ENCODE results near the gene XRCC6. TPM values are rescaled to one million over a fixed set of nuclear protein-coding genes. Genes with fewer than 3 reads are reported as not detected.

XRCC6 gene
- total and polyA plus RNA-seq, 2 donors (not counting 1 experiment from before 2014, with no cell fraction given), result 183 to 268 TPM

- peaks cover 19% of the 10 kb centered on the region for H3K36me3 ChIP-seq (ENCODE audit: control insufficient read depth, insufficient read depth, low read length)
Observed at GRCh38 chr22:41650821-41651220, 29.7 kb downstream of the XRCC6 start.

GRCh38 chr22:41654322-41654721 lies 33.2 kb downstream of the XRCC6 start:
- no peak for DNase-seq (ENCODE audit: low read depth in 2 of 2)
- Histone ChIP-seq H3K4me1 (ENCODE audit: control insufficient read depth, extremely low read depth, insufficient read depth, low read length) (no peaks in the 10 kb centered on the region), H3K79me2 (ENCODE audit: control insufficient read depth, insufficient read depth, low read length) (peaks cover under 1% of the 10 kb centered on the region), H3K4me3 (replicated peaks in 1 of 4; ENCODE audit: control extremely low read depth in 1 of 4, insufficient read depth in 1 of 4, low read depth in 3 of 4, low read length in 4 of 4) (no peak overlapping the region), H3K36me3 (ENCODE audit: control insufficient read depth, insufficient read depth, low read length) (peaks cover 24% of the 10 kb centered on the region), H3K27ac (ENCODE audit: insufficient read depth, low read length) (no peak overlapping the region), H4K20me1 (ENCODE audit: control insufficient read depth, extremely low read depth, insufficient read depth, low read length) (no peaks in the 10 kb centered on the region), H3K9ac (ENCODE audit: insufficient read depth, low read length) (no peak overlapping the region), H3K9me3 (ENCODE audit: control insufficient read depth, insufficient read depth, low read depth, low read length) (no peaks in the 10 kb centered on the region), H3K4me2 (ENCODE audit: extremely low read depth, insufficient read depth, low read length) (no peak overlapping the region), H3K27me3 (ENCODE audit: control insufficient read depth, insufficient read depth, low read length) (no peaks in the 10 kb centered on the region), H2AFZ (ENCODE audit: low read length) (no peak overlapping the region)
- TF ChIP-seq EZH2 (IDR thresholded peaks at IDR 0.05; ENCODE audit: low read length, missing control alignments), result no peak
- TF ChIP-seq, protein P1, sequence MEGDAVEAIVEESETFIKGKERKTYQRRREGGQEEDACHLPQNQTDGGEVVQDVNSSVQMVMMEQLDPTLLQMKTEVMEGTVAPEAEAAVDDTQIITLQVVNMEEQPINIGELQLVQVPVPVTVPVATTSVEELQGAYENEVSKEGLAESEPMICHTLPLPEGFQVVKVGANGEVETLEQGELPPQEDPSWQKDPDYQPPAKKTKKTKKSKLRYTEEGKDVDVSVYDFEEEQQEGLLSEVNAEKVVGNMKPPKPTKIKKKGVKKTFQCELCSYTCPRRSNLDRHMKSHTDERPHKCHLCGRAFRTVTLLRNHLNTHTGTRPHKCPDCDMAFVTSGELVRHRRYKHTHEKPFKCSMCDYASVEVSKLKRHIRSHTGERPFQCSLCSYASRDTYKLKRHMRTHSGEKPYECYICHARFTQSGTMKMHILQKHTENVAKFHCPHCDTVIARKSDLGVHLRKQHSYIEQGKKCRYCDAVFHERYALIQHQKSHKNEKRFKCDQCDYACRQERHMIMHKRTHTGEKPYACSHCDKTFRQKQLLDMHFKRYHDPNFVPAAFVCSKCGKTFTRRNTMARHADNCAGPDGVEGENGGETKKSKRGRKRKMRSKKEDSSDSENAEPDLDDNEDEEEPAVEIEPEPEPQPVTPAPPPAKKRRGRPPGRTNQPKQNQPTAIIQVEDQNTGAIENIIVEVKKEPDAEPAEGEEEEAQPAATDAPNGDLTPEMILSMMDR (conservative IDR thresholded peaks at IDR 0.05 in 1 of 2, IDR thresholded peaks at IDR 0.05 in 1 of 2; ENCODE audit: low read depth in 1 of 2, low read length in 2 of 2), result no peak

More at GRCh38 chr22:41650821-41651220, 29.7 kb downstream of the XRCC6 start:
- Histone ChIP-seq H3K4me2 (ENCODE audit: extremely low read depth, insufficient read depth, low read length) (no peak overlapping the region), H3K27ac (ENCODE audit: insufficient read depth, low read length) (no peak overlapping the region), H3K9ac (ENCODE audit: insufficient read depth, low read length) (no peak overlapping the region), H4K20me1 (ENCODE audit: control insufficient read depth, extremely low read depth, insufficient read depth, low read length) (no peaks in the 10 kb centered on the region), H2AFZ (ENCODE audit: low read length) (no peak overlapping the region), H3K9me3 (ENCODE audit: control insufficient read depth, insufficient read depth, low read depth, low read length) (no peaks in the 10 kb centered on the region), H3K27me3 (ENCODE audit: control insufficient read depth, insufficient read depth, low read length) (no peaks in the 10 kb centered on the region), H3K4me1 (ENCODE audit: control insufficient read depth, extremely low read depth, insufficient read depth, low read length) (no peaks in the 10 kb centered on the region), H3K4me3 (replicated peaks in 1 of 4; ENCODE audit: control extremely low read depth in 1 of 4, insufficient read depth in 1 of 4, low read depth in 3 of 4, low read length in 4 of 4) (no peak overlapping the region), H3K79me2 (ENCODE audit: control insufficient read depth, insufficient read depth, low read length) (peaks cover 1% of the 10 kb centered on the region)
- TF ChIP-seq EZH2 (IDR thresholded peaks at IDR 0.05; ENCODE audit: low read length, missing control alignments), result no peak
- TF ChIP-seq, protein P1 (conservative IDR thresholded peaks at IDR 0.05 in 1 of 2, IDR thresholded peaks at IDR 0.05 in 1 of 2; ENCODE audit: low read depth in 1 of 2, low read length in 2 of 2), result no peak
- DNase-seq (ENCODE audit: low read depth in 2 of 2), result no peak

GRCh38 chr22:41656556-41656955 lies 35.5 kb downstream of the XRCC6 start:
- H3K4me3 ChIP-seq (replicated peaks in 1 of 4; ENCODE audit: control extremely low read depth in 1 of 4, insufficient read depth in 1 of 4, low read depth in 3 of 4, low read length in 4 of 4), result no peak overlapping the region
- H3K36me3 ChIP-seq (ENCODE audit: control insufficient read depth, insufficient read depth, low read length), result peaks cover 27% of the 10 kb centered on the region
- no peaks in the 10 kb centered on the region for H4K20me1 ChIP-seq (ENCODE audit: control insufficient read depth, extremely low read depth, insufficient read depth, low read length)
- no peak overlapping the region for H3K27ac ChIP-seq (ENCODE audit: insufficient read depth, low read length)
- no peak overlapping the region for H3K4me2 ChIP-seq (ENCODE audit: extremely low read depth, insufficient read depth, low read length)
- H3K79me2 ChIP-seq (ENCODE audit: control insufficient read depth, insufficient read depth, low read length), result no peaks in the 10 kb centered on the region
- H3K9ac ChIP-seq (ENCODE audit: insufficient read depth, low read length), result no peak overlapping the region
- no peak overlapping the region for H2AFZ ChIP-seq (ENCODE audit: low read length)
- no peaks in the 10 kb centered on the region for H3K27me3 ChIP-seq (ENCODE audit: control insufficient read depth, insufficient read depth, low read length)
- DNase-seq (ENCODE audit: low read depth in 2 of 2), result peak in 1 of 2 donors; percentile 28
- no peak for TF ChIP-seq EZH2 (IDR thresholded peaks at IDR 0.05; ENCODE audit: low read length, missing control alignments)
- TF ChIP-seq, protein P1 (conservative IDR thresholded peaks at IDR 0.05 in 1 of 2, IDR thresholded peaks at IDR 0.05 in 1 of 2; ENCODE audit: low read depth in 1 of 2, low read length in 2 of 2), result no peak
- H3K4me1 ChIP-seq (ENCODE audit: control insufficient read depth, extremely low read depth, insufficient read depth, low read length), result no peaks in the 10 kb centered on the region
- no peaks in the 10 kb centered on the region for H3K9me3 ChIP-seq (ENCODE audit: control insufficient read depth, insufficient read depth, low read depth, low read length)
